ENCODE measurements around the gene RPS6KA1.

Gene RPS6KA1

DNA sequence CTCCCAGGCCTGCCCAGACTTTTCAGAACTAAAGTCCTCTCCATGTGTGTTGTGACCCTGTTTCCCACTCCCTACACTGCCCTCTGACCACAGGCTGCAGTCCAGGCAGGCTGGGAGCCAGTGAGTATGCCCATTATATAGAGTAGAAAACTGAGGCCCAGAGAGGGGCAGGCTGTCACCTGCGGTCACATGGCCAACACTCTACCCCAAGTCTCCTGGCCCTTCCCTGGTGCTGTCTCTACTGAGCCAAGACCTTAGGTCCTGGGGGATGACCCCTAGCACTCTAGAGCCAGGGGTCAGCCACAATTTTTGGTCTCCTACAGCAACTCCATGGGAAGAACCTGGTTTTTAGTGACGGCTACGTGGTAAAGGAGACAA, 30.8 kb downstream of the RPS6KA1 start:
- TF ChIP-seq, protein P1, sequence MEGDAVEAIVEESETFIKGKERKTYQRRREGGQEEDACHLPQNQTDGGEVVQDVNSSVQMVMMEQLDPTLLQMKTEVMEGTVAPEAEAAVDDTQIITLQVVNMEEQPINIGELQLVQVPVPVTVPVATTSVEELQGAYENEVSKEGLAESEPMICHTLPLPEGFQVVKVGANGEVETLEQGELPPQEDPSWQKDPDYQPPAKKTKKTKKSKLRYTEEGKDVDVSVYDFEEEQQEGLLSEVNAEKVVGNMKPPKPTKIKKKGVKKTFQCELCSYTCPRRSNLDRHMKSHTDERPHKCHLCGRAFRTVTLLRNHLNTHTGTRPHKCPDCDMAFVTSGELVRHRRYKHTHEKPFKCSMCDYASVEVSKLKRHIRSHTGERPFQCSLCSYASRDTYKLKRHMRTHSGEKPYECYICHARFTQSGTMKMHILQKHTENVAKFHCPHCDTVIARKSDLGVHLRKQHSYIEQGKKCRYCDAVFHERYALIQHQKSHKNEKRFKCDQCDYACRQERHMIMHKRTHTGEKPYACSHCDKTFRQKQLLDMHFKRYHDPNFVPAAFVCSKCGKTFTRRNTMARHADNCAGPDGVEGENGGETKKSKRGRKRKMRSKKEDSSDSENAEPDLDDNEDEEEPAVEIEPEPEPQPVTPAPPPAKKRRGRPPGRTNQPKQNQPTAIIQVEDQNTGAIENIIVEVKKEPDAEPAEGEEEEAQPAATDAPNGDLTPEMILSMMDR (IDR thresholded peaks at IDR 0.05; ENCODE audit: low read depth, low read length), result no peak
- H3K4me3 ChIP-seq (ENCODE audit: low read depth, low read length), result no peak overlapping the region

DNA sequence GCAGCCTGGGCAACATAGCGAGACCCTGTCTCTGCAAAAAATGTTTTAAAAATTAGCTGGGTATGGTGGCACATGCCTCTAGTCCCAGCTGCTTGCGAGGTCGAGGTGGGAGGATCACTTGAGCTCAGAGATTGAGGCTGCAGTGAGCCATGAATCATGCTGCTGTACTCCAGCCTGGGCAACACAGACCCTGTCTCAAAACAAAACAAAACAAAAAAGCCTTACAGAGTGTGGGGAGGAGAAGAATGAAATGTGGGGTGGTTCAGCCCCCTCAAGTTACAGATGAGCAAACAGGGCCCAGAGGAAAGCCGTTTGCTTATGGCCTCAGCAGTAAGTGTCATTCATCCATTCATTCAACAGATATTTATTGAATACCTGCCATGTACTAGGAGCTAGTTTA, 40.7 kb downstream of the RPS6KA1 start:
- no peak overlapping the region for H3K4me3 ChIP-seq (ENCODE audit: low read depth, low read length)
- TF ChIP-seq, protein P1 (IDR thresholded peaks at IDR 0.05; ENCODE audit: low read depth, low read length), result no peak

DNA sequence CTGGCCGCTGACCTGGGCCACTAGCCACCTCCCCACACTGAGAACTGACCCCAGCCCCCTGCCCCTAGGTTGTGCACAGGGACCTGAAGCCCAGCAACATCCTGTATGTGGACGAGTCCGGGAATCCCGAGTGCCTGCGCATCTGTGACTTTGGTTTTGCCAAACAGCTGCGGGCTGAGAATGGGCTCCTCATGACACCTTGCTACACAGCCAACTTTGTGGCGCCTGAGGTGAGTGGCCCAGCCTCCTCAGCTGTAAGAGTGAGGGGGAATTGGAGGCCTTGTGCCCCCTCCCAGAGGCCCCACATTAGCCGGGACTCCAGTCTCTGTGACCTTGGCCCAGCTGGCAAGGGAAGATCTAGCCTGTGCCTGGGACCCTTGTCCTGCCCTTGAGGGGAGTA, 41.8 kb downstream of the RPS6KA1 start:
- no peak overlapping the region for H3K4me3 ChIP-seq (ENCODE audit: low read depth, low read length)
- TF ChIP-seq, protein P1 (IDR thresholded peaks at IDR 0.05; ENCODE audit: low read depth, low read length), result no peak

DNA sequence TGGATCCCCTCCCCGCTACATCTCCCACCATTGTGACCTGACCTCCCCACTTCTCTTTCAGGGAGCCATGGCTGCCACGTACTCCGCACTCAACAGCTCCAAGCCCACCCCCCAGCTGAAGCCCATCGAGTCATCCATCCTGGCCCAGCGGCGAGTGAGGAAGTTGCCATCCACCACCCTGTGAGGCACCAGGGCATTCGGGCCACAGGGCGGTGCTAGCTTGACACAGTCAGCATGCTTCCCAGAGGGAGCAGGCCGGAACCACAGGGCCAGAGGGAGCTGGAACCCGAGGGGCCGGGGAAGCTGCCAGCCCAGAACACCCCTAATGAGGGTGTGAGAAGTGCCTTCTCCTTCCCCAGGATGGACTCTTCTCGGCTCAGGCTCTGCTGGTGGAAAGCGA, 44.5 kb downstream of the RPS6KA1 start:
- no peak overlapping the region for H3K4me3 ChIP-seq (ENCODE audit: low read depth, low read length)

DNA sequence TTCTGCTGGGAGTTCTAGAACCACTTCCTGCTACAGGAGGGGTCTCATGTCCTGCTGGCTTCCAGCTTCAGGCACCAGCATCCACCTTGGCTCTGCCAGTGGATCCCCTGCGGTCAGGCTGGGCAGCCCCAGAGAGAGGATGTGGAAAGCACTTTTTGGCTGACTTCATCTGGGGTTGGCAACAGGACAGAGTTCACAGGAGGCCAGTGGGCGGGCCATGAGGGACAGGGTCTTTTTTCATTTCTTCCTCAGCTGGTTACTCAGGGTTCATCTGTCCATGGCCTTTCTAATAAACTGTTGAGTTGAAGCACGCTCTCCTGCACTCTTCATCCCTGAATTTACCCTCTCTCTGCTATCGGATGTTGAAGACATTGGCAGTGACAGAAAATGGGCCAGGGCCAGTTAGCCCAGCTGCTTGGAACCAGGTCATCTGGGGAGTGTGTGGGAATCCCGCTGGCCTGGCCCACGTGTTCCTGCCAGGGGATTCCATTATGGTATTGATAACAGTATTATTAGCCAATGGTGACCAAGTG, 45.2 kb downstream of the RPS6KA1 start:
- no peak overlapping the region for H3K4me3 ChIP-seq (ENCODE audit: low read depth, low read length)
- TF ChIP-seq, protein P1 (IDR thresholded peaks at IDR 0.05; ENCODE audit: low read depth, low read length), result no peak

More for the DNA sequence above, 44.5 kb downstream of the RPS6KA1 start:
- TF ChIP-seq, protein P1 (IDR thresholded peaks at IDR 0.05; ENCODE audit: low read depth, low read length), result no peak

DNA sequence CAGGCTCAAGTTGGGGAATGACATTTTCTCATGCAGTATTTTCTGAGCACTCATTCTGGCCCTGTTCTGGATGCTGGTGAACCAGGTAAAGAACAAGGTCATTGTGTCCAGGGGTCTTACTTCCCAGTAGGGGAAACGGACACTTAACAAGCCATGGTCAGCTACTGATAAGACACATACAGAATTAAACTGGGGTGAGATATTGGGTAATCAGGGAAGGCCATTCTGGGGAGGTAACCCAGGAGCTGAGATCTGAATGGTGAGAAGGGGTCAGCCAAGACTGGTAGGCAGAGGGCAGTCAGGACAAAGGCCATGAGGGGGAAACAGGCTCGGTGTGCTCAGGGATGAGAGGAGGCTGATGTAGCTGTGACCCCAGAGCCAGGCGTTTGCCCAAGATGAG, 45.8 kb downstream of the RPS6KA1 start:
- TF ChIP-seq, protein P1 (IDR thresholded peaks at IDR 0.05; ENCODE audit: low read depth, low read length), result no peak

DNA sequence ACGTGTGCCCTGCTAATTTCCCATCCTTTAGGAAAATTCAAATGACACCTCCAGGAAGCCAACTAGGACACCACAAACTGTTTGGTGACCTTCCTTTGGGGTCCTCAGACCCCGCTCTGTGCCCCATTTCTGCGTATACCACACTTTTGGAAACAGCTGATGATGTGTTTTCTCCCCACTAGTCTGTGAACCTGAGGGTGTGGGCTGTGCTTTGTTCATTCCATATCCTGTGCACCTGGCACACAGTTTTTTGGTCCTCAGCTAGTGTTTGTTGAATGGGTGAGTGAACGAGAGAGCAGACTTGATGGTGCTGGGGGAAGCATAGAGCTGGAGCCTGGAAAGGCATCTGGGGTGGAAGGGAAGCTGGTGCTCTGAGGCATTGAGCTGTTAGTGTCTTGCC, 48.6 kb downstream of the RPS6KA1 start:
- no peak overlapping the region for H3K4me3 ChIP-seq (ENCODE audit: low read depth, low read length)
- TF ChIP-seq, protein P1 (IDR thresholded peaks at IDR 0.05; ENCODE audit: low read depth, low read length), result no peak

More for the DNA sequence above, 45.8 kb downstream of the RPS6KA1 start:
- no peak overlapping the region for H3K4me3 ChIP-seq (ENCODE audit: low read depth, low read length)
